Measurements from ENCODE around the gene MAP3K14.

MAP3K14 gene

DNA sequence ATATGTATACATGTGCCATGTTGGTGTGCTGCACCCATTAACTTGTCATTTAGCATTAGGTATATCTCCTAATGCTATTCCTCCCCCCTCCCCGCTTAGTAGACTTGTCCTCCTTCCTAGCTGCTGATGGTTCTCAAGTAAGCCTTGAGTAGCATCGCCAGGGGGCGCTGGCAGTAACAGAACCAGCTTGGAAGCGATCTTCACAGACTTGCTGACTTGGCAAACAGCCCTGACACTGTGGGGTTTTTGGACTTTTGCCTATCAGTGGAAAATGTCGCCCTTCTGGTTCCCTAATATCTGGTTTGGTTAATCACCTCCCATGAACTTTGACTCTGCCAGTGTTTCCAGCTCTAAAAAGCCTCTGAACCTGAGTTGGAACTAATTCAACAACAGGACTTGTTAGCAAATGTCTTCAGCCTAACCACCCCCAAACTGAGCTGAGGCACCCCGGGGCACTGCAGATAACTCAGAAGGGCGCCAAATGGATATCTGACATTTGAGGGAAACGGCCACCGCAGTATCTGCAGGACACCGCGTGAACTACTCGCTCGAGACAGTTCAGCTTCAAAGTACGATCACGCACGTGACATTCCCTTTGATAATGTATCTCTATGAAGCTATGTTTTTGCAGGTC, 39.5 kb downstream of the MAP3K14 start:
- no peaks in the 10 kb centered on the region for H3K9me3 ChIP-seq (ENCODE audit: control insufficient read depth, insufficient read depth, low read length)
- H3K9ac ChIP-seq (ENCODE audit: low read depth, low read length), result no peak overlapping the region
- H3K4me1 ChIP-seq (ENCODE audit: insufficient read depth, low read length), result peaks cover 5% of the 10 kb centered on the region; the same call in 1 of the 2 replicates
- H3K36me3 ChIP-seq (ENCODE audit: insufficient read depth, low read length), result peaks cover 1% of the 10 kb centered on the region; the same call in 1 of the 2 replicates

DNA sequence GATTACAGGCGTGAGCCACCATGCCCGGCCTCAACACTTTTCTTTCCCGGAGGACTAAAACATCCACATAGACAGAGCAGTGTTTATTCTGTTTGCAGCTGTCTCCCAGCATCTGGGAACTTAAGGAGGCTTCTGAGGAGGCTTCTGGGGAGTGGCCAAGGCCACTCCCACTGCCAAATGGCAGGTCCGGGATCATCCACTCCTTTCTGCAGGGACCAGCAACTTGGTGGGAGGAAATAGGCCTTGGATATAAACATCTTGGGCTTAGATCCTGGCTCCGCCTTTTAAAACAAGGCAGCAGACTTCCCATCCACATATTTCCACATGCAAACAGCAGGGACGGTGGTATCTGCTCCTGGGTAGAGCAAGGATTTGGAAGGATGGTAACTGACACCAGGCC, 40.8 kb downstream of the MAP3K14 start:
- H3K9ac ChIP-seq (ENCODE audit: low read depth, low read length), result no peak overlapping the region
- H3K4me1 ChIP-seq (ENCODE audit: insufficient read depth, low read length), result peaks cover 5% of the 10 kb centered on the region; the same call in 1 of the 2 replicates
- H3K9me3 ChIP-seq (ENCODE audit: control insufficient read depth, insufficient read depth, low read length), result no peaks in the 10 kb centered on the region
- H3K36me3 ChIP-seq (ENCODE audit: insufficient read depth, low read length), result peaks cover 3% of the 10 kb centered on the region; the same call in 1 of the 2 replicates

GRCh38 chr17:45274033-45274432, 42.8 kb downstream of the MAP3K14 start:
- Histone ChIP-seq H3K9ac (ENCODE audit: low read depth, low read length) (no peak overlapping the region), H3K9me3 (ENCODE audit: control insufficient read depth, insufficient read depth, low read length) (no peaks in the 10 kb centered on the region), H3K4me1 (ENCODE audit: insufficient read depth, low read length) (peaks cover 5% of the 10 kb centered on the region; the same call in 1 of the 2 replicates), H3K36me3 (ENCODE audit: insufficient read depth, low read length) (peaks cover 14% of the 10 kb centered on the region; the same call in 1 of the 2 replicates)

DNA sequence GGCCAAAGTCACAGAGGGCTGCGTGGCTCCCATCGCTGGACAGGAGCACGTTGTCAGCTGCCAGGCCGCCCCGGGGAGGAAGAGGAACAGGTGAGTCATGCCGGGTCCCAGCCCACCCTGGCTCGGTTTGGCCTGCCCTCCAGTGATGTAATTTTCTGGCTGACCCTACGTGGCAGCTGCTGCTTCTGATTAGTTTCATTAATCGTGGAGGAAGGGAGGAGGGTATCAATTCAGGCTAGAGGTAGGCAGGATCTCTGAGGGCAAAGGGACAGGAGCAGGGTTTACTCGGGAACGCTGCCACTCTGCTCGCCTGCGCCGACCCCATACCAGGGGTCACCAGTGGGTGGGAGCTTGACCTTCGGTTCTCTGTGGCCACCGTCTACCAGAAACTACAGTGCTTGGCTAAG, 43.3 kb downstream of the MAP3K14 start:
- H3K9ac ChIP-seq (ENCODE audit: low read depth, low read length), result no peak overlapping the region
- H3K4me1 ChIP-seq (ENCODE audit: insufficient read depth, low read length), result peaks cover 5% of the 10 kb centered on the region; the same call in 1 of the 2 replicates
- H3K36me3 ChIP-seq (ENCODE audit: insufficient read depth, low read length), result peaks cover 19% of the 10 kb centered on the region; the same call in 1 of the 2 replicates
- H3K9me3 ChIP-seq (ENCODE audit: control insufficient read depth, insufficient read depth, low read length), result no peaks in the 10 kb centered on the region

GRCh38 chr17:45271603-45272002, 45.2 kb downstream of the MAP3K14 start:
- no peaks in the 10 kb centered on the region for H3K4me1 ChIP-seq (ENCODE audit: insufficient read depth, low read length)
- no peaks in the 10 kb centered on the region for H3K9me3 ChIP-seq (ENCODE audit: control insufficient read depth, insufficient read depth, low read length)
- no peak overlapping the region for H3K9ac ChIP-seq (ENCODE audit: low read depth, low read length)
- peaks cover 27% of the 10 kb centered on the region for H3K36me3 ChIP-seq (ENCODE audit: insufficient read depth, low read length)

DNA sequence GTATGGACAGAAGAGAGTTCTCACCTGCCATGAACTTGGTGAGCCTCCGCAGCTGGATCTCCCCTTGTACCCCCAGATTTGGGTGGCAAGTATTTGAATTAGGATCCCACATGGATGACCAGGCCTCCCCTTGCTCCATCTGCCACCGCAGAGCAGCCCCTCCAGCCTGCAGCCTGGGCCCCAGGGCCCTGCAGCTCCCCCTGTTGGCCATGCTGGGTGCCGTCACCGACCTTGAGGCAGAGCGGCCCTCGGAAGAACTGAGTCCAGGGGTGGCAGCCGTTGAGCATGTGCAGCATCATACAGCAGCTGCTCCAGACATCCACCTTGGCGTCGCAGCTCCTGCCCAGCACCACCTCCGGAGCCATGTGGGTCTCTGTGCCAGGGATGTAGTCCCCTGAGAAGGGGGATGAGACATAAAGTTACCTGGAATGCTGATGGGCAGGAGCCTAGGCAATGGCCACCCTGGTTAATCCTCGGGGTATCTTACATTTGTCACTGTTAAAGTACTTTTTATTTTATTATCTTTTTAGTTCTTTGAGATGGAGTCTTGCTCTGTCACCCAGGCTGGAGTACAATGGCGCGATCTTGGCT, 45.9 kb downstream of the MAP3K14 start:
- Histone ChIP-seq H3K4me1 (ENCODE audit: insufficient read depth, low read length) (no peaks in the 10 kb centered on the region), H3K36me3 (ENCODE audit: insufficient read depth, low read length) (peaks cover 32% of the 10 kb centered on the region), H3K9ac (ENCODE audit: low read depth, low read length) (no peak overlapping the region), H3K9me3 (ENCODE audit: control insufficient read depth, insufficient read depth, low read length) (no peaks in the 10 kb centered on the region)

- Histone ChIP-seq H3K36me3 (ENCODE audit: insufficient read depth, low read length) (peaks cover 35% of the 10 kb centered on the region), H3K9me3 (ENCODE audit: control insufficient read depth, insufficient read depth, low read length) (no peaks in the 10 kb centered on the region), H3K9ac (ENCODE audit: low read depth, low read length) (no peak overlapping the region), H3K4me1 (ENCODE audit: insufficient read depth, low read length) (no peaks in the 10 kb centered on the region)
Observed at GRCh38 chr17:45269912-45270311, 46.9 kb downstream of the MAP3K14 start.

GRCh38 chr17:45267436-45268055, 49.3 kb downstream of the MAP3K14 start:
- Histone ChIP-seq H3K9me3 (ENCODE audit: control insufficient read depth, insufficient read depth, low read length) (no peaks in the 10 kb centered on the region), H3K36me3 (ENCODE audit: insufficient read depth, low read length) (peaks cover 35% of the 10 kb centered on the region), H3K9ac (ENCODE audit: low read depth, low read length) (no peak overlapping the region), H3K4me1 (ENCODE audit: insufficient read depth, low read length) (0 out of 2 replicates have a peak, but pooled peaks cover 9% of the 10 kb centered on the region)

DNA sequence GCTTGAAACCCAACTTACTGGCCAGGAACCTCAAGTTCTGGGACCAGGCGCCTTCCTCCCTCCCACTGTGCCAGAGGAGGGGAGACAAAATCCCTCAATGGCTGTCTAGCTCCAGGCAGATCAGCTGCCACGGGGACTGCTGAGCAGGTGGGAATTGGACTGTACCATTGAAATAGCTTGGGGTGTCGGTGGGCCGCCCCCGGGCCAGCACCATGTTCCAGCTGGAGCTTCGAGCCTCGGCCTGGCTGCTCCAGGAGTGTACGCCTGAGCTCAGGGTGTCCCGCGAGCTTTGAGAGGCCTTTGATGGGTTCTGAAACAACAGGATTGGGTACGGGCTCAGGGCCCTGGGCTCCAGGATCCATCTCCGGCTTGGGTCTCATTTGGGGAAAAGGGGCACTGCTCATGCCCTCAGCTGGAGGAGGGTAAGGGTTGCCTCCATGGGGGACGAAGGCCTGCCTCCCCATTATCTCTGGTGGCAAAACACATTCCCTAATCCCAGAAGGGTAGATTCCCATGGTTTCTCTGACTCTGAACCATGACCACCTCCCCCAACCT, 50.4 kb downstream of the MAP3K14 start:
- no peaks in the 10 kb centered on the region for H3K9me3 ChIP-seq (ENCODE audit: control insufficient read depth, insufficient read depth, low read length)
- H3K36me3 ChIP-seq (ENCODE audit: insufficient read depth, low read length), result peaks cover 32% of the 10 kb centered on the region
- no peak overlapping the region for H3K9ac ChIP-seq (ENCODE audit: low read depth, low read length)
- H3K4me1 ChIP-seq (ENCODE audit: insufficient read depth, low read length), result peaks cover 11% of the 10 kb centered on the region; the same call in 1 of the 2 replicates

- H3K4me1 ChIP-seq (ENCODE audit: insufficient read depth, low read length), result peaks cover 13% of the 10 kb centered on the region; the same call in 1 of the 2 replicates
- H3K9me3 ChIP-seq (ENCODE audit: control insufficient read depth, insufficient read depth, low read length), result no peaks in the 10 kb centered on the region
- no peak overlapping the region for H3K9ac ChIP-seq (ENCODE audit: low read depth, low read length)
- H3K36me3 ChIP-seq (ENCODE audit: insufficient read depth, low read length), result peaks cover 32% of the 10 kb centered on the region
Observed at GRCh38 chr17:45265821-45266220, 51.0 kb downstream of the MAP3K14 start.

DNA sequence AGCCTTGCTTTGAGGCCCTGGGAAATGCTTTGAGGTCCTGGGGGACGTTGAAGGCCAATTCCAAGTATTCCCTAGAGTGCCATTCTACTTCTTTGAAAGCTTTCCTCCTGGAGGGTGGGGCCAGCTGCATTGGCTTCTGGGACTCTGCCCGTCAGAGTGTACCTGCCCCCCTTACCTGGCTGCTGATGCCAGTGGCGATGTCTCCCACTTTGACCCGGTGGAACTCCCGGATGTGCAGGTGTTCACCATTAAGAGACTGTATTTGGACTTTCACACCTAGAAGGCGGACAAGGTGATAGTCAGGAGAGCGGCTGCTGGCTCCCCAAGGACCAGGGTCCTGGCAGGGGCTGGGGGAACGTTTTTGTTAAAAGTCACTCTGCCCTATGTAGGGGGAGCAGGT, 51.8 kb downstream of the MAP3K14 start:
- H3K9me3 ChIP-seq (ENCODE audit: control insufficient read depth, insufficient read depth, low read length), result no peaks in the 10 kb centered on the region
- peaks cover 29% of the 10 kb centered on the region for H3K36me3 ChIP-seq (ENCODE audit: insufficient read depth, low read length)
- no peak overlapping the region for H3K9ac ChIP-seq (ENCODE audit: low read depth, low read length)
- H3K4me1 ChIP-seq (ENCODE audit: insufficient read depth, low read length), result peaks cover 13% of the 10 kb centered on the region; the same call in 1 of the 2 replicates

GRCh38 chr17:45264430-45264829, 52.4 kb downstream of the MAP3K14 start:
- H3K36me3 ChIP-seq (ENCODE audit: insufficient read depth, low read length), result peaks cover 23% of the 10 kb centered on the region
- no peak overlapping the region for H3K9ac ChIP-seq (ENCODE audit: low read depth, low read length)
- H3K4me1 ChIP-seq (ENCODE audit: insufficient read depth, low read length), result peaks cover 13% of the 10 kb centered on the region; the same call in 1 of the 2 replicates

GRCh38 chr17:45263477-45263860, 53.4 kb downstream of the MAP3K14 start:
- peaks cover 15% of the 10 kb centered on the region for H3K36me3 ChIP-seq (ENCODE audit: insufficient read depth, low read length)
- H3K4me1 ChIP-seq (ENCODE audit: insufficient read depth, low read length), result peaks cover 13% of the 10 kb centered on the region; the same call in 1 of the 2 replicates
- no peaks in the 10 kb centered on the region for H3K9me3 ChIP-seq (ENCODE audit: control insufficient read depth, insufficient read depth, low read length)
- no peak overlapping the region for H3K9ac ChIP-seq (ENCODE audit: low read depth, low read length)

More at GRCh38 chr17:45264430-45264829, 52.4 kb downstream of the MAP3K14 start:
- no peaks in the 10 kb centered on the region for H3K9me3 ChIP-seq (ENCODE audit: control insufficient read depth, insufficient read depth, low read length)
